Measurements from ENCODE around the gene MDFI. TPM values are rescaled to one million over a fixed set of nuclear protein-coding genes. Genes with fewer than 3 reads are reported as not detected.
A peak's percentile ranks its signal among the peaks of the same experiment; 100 is the strongest.

The MDFI gene
- total RNA-seq, 1 experiment from 2014 or later: 59.1 TPM

- no peaks in the 10 kb centered on the region for H3K9me3 Mint-ChIP-seq (ENCODE audit: unreplicated experiment)
- intact Hi-C loops (cut with micrococcal nuclease): no loop called here
- no peak for DNase-seq (ENCODE audit: unreplicated experiment)
- CTCF ChIA-PET: interaction anchor here (0.7 to 1.4 kb wide), 5 partner anchors 9 to 165 kb away, joined by 3 to 4 read pairs (median 3); partner anchors contain the start of gene TOMM6
- no TSS peak for BruUV-seq (replicated peaks)
- no peaks in the 10 kb centered on the region for H3K27me3 Mint-ChIP-seq (ENCODE audit: insufficient read depth, unreplicated experiment)
- POLR2A ChIA-PET: no interaction called here
- no peaks in the 10 kb centered on the region for H3K36me3 Mint-ChIP-seq (ENCODE audit: insufficient read depth, unreplicated experiment)
- H3K27ac Mint-ChIP-seq (ENCODE audit: low read depth, unreplicated experiment): peak overlapping the region; percentile 21
- H3K4me3 Mint-ChIP-seq (ENCODE audit: unreplicated experiment): no peak overlapping the region
- peaks cover 47% of the 10 kb centered on the region for H3K4me1 Mint-ChIP-seq (ENCODE audit: insufficient read depth, unreplicated experiment)
- no peak for TF ChIP-seq CTCF (IDR thresholded peaks at IDR 0.05; ENCODE audit: unreplicated experiment)
These were observed 15.9 kb upstream of the MDFI start for GRCh38 chr6:41622206-41622988.

DNA sequence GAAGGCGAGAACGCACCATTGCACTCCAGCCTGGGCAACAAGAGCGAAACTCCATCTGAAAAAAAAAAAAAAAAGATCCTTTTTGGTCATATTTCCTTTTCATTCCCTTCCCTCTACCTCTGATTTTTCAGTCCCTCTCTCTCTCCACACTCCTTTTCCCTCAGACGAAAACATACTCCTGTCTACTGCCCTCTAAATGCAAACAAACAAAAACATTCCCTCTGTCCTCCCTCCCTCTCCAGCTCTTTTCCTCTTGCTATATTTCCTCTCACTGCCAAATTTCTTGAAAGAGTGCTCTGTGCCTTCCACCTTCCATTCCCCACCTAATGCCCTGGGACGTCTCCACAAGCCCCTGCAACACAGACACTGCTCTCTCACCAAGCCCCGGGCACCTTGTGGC lies 14.9 kb upstream of the MDFI start:
- no peaks in the 10 kb centered on the region for H3K36me3 Mint-ChIP-seq (ENCODE audit: insufficient read depth, unreplicated experiment)
- H3K27me3 Mint-ChIP-seq (ENCODE audit: insufficient read depth, unreplicated experiment): no peaks in the 10 kb centered on the region
- no peak for DNase-seq (ENCODE audit: unreplicated experiment)
- BruUV-seq (replicated peaks): no TSS peak
- intact Hi-C loops (cut with micrococcal nuclease): no loop called here
- H3K4me1 Mint-ChIP-seq (ENCODE audit: insufficient read depth, unreplicated experiment): peaks cover 53% of the 10 kb centered on the region
- no peaks in the 10 kb centered on the region for H3K9me3 Mint-ChIP-seq (ENCODE audit: unreplicated experiment)
- ChIA-PET POLR2A (interaction anchor here (1.0 to 1.5 kb wide), 2 partner anchors 10 to 11 kb away, joined by 3 read pairs; no protein-coding TSS in a partner anchor), CTCF (interaction anchor here (0.6 to 1.0 kb wide), 3 partner anchors 20 to 164 kb away, joined by 3 to 5 read pairs (median 3); partner anchors contain the start of gene TOMM6)
- TF ChIP-seq CTCF (IDR thresholded peaks at IDR 0.05; ENCODE audit: unreplicated experiment): no peak
- no peak overlapping the region for H3K27ac Mint-ChIP-seq (ENCODE audit: low read depth, unreplicated experiment)
- no peak overlapping the region for H3K4me3 Mint-ChIP-seq (ENCODE audit: unreplicated experiment)

DNA sequence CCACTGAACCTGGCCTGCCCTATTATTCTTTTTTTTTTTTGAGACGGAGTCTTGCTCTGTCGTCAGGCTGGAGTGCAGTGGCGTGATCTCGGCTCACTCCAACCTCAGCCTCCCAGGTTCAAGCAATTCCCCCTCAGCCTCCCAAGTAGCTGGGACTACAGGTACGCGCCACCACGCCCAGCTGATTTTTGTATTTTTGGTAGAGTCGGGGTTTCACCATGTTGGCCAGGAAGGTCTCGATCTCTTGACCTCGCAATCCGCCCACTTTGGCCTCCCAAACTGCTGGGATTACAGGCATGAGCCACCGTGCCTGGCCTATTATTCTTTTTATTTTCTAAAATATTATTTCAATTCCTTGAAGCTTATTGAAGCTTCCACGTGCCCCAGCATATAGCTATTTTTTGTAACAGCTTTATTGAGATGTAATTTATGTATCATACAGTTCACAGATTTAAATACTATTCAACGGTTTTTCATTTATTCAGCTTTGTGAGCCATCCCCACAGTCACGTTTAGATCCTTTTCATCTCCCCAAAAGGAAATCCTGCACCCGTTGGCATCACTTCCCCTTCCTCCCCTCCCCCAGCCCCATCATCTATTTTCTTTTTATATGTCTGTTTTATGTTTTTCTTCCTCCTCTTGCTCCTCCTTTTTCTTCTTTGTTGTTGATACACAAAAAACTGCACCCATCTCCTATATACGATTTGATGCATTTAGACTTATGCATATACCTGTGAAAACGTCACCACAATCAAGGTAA lies 13.5 kb upstream of the MDFI start:
- intact Hi-C loops (cut with micrococcal nuclease): no loop called here
- no TSS peak for BruUV-seq (replicated peaks)
- Mint-ChIP-seq H3K9me3 (ENCODE audit: unreplicated experiment) (no peaks in the 10 kb centered on the region), H3K36me3 (ENCODE audit: insufficient read depth, unreplicated experiment) (no peaks in the 10 kb centered on the region), H3K27ac (ENCODE audit: low read depth, unreplicated experiment) (peak overlapping the region; percentile 57), H3K27me3 (ENCODE audit: insufficient read depth, unreplicated experiment) (no peaks in the 10 kb centered on the region), H3K4me1 (ENCODE audit: insufficient read depth, unreplicated experiment) (peaks cover 53% of the 10 kb centered on the region), H3K4me3 (ENCODE audit: unreplicated experiment) (no peak overlapping the region)
- no peak for TF ChIP-seq CTCF (IDR thresholded peaks at IDR 0.05; ENCODE audit: unreplicated experiment)
- DNase-seq (ENCODE audit: unreplicated experiment): no peak
- POLR2A ChIA-PET: interaction anchor here (0.5 to 3.9 kb wide), 12 partner anchors 9 to 163 kb away, joined by 3 to 42 read pairs (median 3); partner anchors contain the start of genes MDFI and TOMM6
- CTCF ChIA-PET: interaction anchor here (0.5 to 2.9 kb wide), 11 partner anchors 11 to 573 kb away, joined by 3 to 14 read pairs (median 4); no protein-coding TSS in a partner anchor

GRCh38 chr6:41625442-41625841 lies 12.8 kb upstream of the MDFI start:
- CTCF ChIA-PET: interaction anchor here (0.6 to 2.9 kb wide), 10 partner anchors 11 to 200 kb away, joined by 3 to 14 read pairs (median 4); no protein-coding TSS in a partner anchor
- Mint-ChIP-seq H3K4me3 (ENCODE audit: unreplicated experiment) (peak overlapping the region; percentile 29), H3K9me3 (ENCODE audit: unreplicated experiment) (no peaks in the 10 kb centered on the region), H3K36me3 (ENCODE audit: insufficient read depth, unreplicated experiment) (no peaks in the 10 kb centered on the region), H3K4me1 (ENCODE audit: insufficient read depth, unreplicated experiment) (peaks cover 53% of the 10 kb centered on the region), H3K27me3 (ENCODE audit: insufficient read depth, unreplicated experiment) (no peaks in the 10 kb centered on the region), H3K27ac (ENCODE audit: low read depth, unreplicated experiment) (peak overlapping the region; percentile 57)
- TF ChIP-seq CTCF (IDR thresholded peaks at IDR 0.05; ENCODE audit: unreplicated experiment): no peak
- DNase-seq (ENCODE audit: unreplicated experiment): peak; percentile 93
- POLR2A ChIA-PET: interaction anchor here (0.6 to 3.9 kb wide), 9 partner anchors 12 to 162 kb away, joined by 3 to 42 read pairs (median 3); partner anchors contain the start of genes MDFI and TOMM6
- intact Hi-C loops (cut with micrococcal nuclease): no loop called here
- BruUV-seq (replicated peaks): no TSS peak
